ENCODE measurements around the gene RNF19B.

- TF ChIP-seq, protein P1, sequence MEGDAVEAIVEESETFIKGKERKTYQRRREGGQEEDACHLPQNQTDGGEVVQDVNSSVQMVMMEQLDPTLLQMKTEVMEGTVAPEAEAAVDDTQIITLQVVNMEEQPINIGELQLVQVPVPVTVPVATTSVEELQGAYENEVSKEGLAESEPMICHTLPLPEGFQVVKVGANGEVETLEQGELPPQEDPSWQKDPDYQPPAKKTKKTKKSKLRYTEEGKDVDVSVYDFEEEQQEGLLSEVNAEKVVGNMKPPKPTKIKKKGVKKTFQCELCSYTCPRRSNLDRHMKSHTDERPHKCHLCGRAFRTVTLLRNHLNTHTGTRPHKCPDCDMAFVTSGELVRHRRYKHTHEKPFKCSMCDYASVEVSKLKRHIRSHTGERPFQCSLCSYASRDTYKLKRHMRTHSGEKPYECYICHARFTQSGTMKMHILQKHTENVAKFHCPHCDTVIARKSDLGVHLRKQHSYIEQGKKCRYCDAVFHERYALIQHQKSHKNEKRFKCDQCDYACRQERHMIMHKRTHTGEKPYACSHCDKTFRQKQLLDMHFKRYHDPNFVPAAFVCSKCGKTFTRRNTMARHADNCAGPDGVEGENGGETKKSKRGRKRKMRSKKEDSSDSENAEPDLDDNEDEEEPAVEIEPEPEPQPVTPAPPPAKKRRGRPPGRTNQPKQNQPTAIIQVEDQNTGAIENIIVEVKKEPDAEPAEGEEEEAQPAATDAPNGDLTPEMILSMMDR (IDR thresholded peaks at IDR 0.05), result no peak
- TF ChIP-seq ZFX (IDR thresholded peaks at IDR 0.05; ENCODE audit: borderline replicate concordance), result no peak
These were observed 24.8 kb upstream of the RNF19B start for GRCh38 chr1:32989160-32990050.
